SU-DHL-6 (cell line): ENCODE data around the gene CTSA.

ENCODE experiments used
- EZH2phosphoT487 ChIP-seq: fragments of 200-600 bp; sonication (generic), shearing (Covaris generic); conservative IDR thresholded peaks from 2 replicates; pipeline ENCODE4 v1.6.1; 2018; ENCODE audit warnings: mild to moderate bottlenecking, antibody characterized with exemption, low read length, moderate library complexity, mixed read lengths
- TF ChIP-seq, protein P1 (sequence below): fragments of 200-600 bp; sonication (generic); IDR thresholded peaks from one replicate; pipeline ENCODE4 v1.5.1; 2017; ENCODE audit warnings: antibody characterized with exemption, mild to moderate bottlenecking, low read length, moderate library complexity; ENCODE audit not compliant: insufficient read depth, poor library complexity, severe bottlenecking

DNA sequence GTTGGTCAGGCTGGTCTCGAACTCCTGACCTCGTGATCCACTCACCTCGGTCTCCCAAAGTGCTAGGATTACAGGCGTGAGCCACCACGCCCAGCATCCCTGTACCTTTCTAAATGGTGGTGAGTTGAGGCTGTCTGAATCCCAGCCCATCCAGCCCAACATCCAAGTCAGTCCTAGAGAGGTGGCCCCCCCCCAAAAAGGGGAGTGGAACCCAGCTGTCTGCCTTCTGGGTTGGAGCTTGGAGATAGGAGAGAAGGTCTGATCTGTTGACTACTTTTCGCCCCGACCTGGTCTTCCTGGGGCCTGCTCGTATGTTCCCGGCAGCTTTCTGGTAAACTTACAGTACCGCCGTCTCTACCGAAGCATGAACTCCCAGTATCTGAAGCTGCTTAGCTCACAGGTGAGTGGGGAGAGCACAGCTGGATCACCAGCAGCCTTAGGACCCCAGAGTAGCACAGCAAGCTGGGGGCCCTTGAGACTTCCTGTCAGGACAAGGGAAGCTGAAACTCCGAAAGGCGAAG is 5.6 kb downstream of the CTSA start:
- TF ChIP-seq, protein P1, sequence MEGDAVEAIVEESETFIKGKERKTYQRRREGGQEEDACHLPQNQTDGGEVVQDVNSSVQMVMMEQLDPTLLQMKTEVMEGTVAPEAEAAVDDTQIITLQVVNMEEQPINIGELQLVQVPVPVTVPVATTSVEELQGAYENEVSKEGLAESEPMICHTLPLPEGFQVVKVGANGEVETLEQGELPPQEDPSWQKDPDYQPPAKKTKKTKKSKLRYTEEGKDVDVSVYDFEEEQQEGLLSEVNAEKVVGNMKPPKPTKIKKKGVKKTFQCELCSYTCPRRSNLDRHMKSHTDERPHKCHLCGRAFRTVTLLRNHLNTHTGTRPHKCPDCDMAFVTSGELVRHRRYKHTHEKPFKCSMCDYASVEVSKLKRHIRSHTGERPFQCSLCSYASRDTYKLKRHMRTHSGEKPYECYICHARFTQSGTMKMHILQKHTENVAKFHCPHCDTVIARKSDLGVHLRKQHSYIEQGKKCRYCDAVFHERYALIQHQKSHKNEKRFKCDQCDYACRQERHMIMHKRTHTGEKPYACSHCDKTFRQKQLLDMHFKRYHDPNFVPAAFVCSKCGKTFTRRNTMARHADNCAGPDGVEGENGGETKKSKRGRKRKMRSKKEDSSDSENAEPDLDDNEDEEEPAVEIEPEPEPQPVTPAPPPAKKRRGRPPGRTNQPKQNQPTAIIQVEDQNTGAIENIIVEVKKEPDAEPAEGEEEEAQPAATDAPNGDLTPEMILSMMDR = no peak
- no peak for TF ChIP-seq EZH2phosphoT487
